Kidney epithelial cell (primary cell): ENCODE measurements around the gene SHROOM1. TPM values are rescaled to one million over a fixed set of nuclear protein-coding genes. Genes with fewer than 3 reads are reported as not detected.

Experiments
- DNase-seq: peaks from one replicate; pipeline ENCODE4 v3.0.0-alpha.2; 2010; ENCODE audit warnings: low read depth
- H3K27me3 ChIP-seq: 2 replicates; pipeline ENCODE4 v1.6.0; 2011; ENCODE audit warnings: low read length; ENCODE audit not compliant: control insufficient read depth, insufficient read depth
- H3K36me3 ChIP-seq: 2 replicates; pipeline ENCODE4 v1.5.1; 2011; ENCODE audit warnings: low read length; ENCODE audit not compliant: control insufficient read depth, insufficient read depth
- H3K4me3 ChIP-seq: 2 replicates; pipeline ENCODE4 v1.5.1; 2011; ENCODE audit warnings: low read depth, mild to moderate bottlenecking, control low read depth, low read length
- CTCF ChIP-seq: IDR thresholded peaks from 2 replicates; pipeline ENCODE4 v1.5.1; 2011; ENCODE audit warnings: mild to moderate bottlenecking, moderate library complexity, low read length, control low read depth, inconsistent platforms; ENCODE audit not compliant: insufficient read depth, poor library complexity, severe bottlenecking
- total RNA-seq: library from RNA; depleted of rRNA; stranded (reverse); fragments of >200 nt; gene quantifications from 2 replicates; pipeline ENCODE4 v1.2.3, GENCODE V29; 2015

SHROOM1 gene
- total RNA-seq, 1 donor from 2014 or later, result 9.8 TPM

- no peak for TF ChIP-seq CTCF
- Histone ChIP-seq H3K36me3 (no peaks in the 10 kb centered on the region), H3K27me3 (peaks cover 2% of the 10 kb centered on the region), H3K4me3 (no peak overlapping the region)
- no peak for DNase-seq
Measured at GRCh38 chr5:132825033-132825833, 5.2 kb downstream of the SHROOM1 start.

GRCh38 chr5:132824426-132824825 lies 6.0 kb downstream of the SHROOM1 start:
- Histone ChIP-seq H3K27me3 (peaks cover 2% of the 10 kb centered on the region), H3K4me3 (no peak overlapping the region), H3K36me3 (no peaks in the 10 kb centered on the region)
- DNase-seq, result no peak
- TF ChIP-seq CTCF, result no peak

GRCh38 chr5:132823481-132824050 lies 6.9 kb downstream of the SHROOM1 start:
- Histone ChIP-seq H3K4me3 (no peak overlapping the region), H3K36me3 (no peaks in the 10 kb centered on the region), H3K27me3 (peaks cover 2% of the 10 kb centered on the region)
- no peak for DNase-seq
- TF ChIP-seq CTCF, result peak; percentile 4

- H3K36me3 ChIP-seq, result no peaks in the 10 kb centered on the region
- TF ChIP-seq CTCF, result no peak
- no peak for DNase-seq
- peak overlapping the region; percentile 9 for H3K4me3 ChIP-seq
- peaks cover 2% of the 10 kb centered on the region for H3K27me3 ChIP-seq
Measured at GRCh38 chr5:132822650-132823480, 7.6 kb downstream of the SHROOM1 start.

GRCh38 chr5:132821791-132822190 lies 8.7 kb downstream of the SHROOM1 start:
- H3K36me3 ChIP-seq, result no peaks in the 10 kb centered on the region
- no peak overlapping the region for H3K4me3 ChIP-seq
- no peak for DNase-seq
- no peak for TF ChIP-seq CTCF
- peaks cover 2% of the 10 kb centered on the region for H3K27me3 ChIP-seq
